Hematopoietic multipotent progenitor cell treated with erythropoietin and hydrocortisone succinate and interleukin-3 and kit ligand, for 8 days (in vitro differentiated cells): Measurements from ENCODE around the gene COQ2.
A peak's percentile ranks its signal among the peaks of the same experiment; 100 is the strongest.
"Not testable (repeated sequence)": the region's sequence is repeated elsewhere in the genome, so short reads cannot be mapped to it uniquely, and the experiment has no call there.

Source experiments
- DNase-seq: peaks from one replicate; pipeline ENCODE4 v3.0.0-alpha.2; 2015

The COQ2 gene

GRCh38 chr4:83284193-83285054 is at the start of gene COQ2:
TSS of gene COQ2 (minus strand) at chr4:83284798. CDS start at chr4:83284764, 34 bp downstream.
- peak; percentile 93 for DNase-seq

- no peak for DNase-seq
Measured at GRCh38 chr4:83331956-83332355, 47.4 kb upstream of the COQ2 start.

GRCh38 chr4:83329521-83330110 is 45.0 kb upstream of the COQ2 start:
- DNase-seq: no peak

GRCh38 chr4:83328521-83329187 is 44.1 kb upstream of the COQ2 start:
- no peak for DNase-seq

GRCh38 chr4:83326546-83326945 is 41.9 kb upstream of the COQ2 start:
- DNase-seq: no peak

- not testable (repeated sequence) for DNase-seq
Measured at GRCh38 chr4:83325306-83325705, 40.7 kb upstream of the COQ2 start.

GRCh38 chr4:83323136-83323535 is 38.5 kb upstream of the COQ2 start:
- no peak for DNase-seq

- DNase-seq: peak; percentile 41
Measured at GRCh38 chr4:83320548-83320947, 36.0 kb upstream of the COQ2 start.

- no peak for DNase-seq
Measured at GRCh38 chr4:83318666-83319065, 34.1 kb upstream of the COQ2 start.

- no peak for DNase-seq
Measured at GRCh38 chr4:83317671-83318070, 33.1 kb upstream of the COQ2 start.

- no peak for DNase-seq
Measured at GRCh38 chr4:83316459-83317165, 32.0 kb upstream of the COQ2 start.

GRCh38 chr4:83315341-83315870 is 30.8 kb upstream of the COQ2 start:
- no peak for DNase-seq

- DNase-seq: no peak
Measured at GRCh38 chr4:83308672-83309071, 24.1 kb upstream of the COQ2 start.

GRCh38 chr4:83307920-83308319 is 23.3 kb upstream of the COQ2 start:
- DNase-seq: no peak

GRCh38 chr4:83305187-83305586 is 20.6 kb upstream of the COQ2 start:
- DNase-seq: peak; percentile 23

- no peak for DNase-seq
Measured at GRCh38 chr4:83297548-83298260, 13.1 kb upstream of the COQ2 start.

GRCh38 chr4:83293305-83294046 is 8.9 kb upstream of the COQ2 start:
- no peak for DNase-seq

GRCh38 chr4:83290059-83290774 is 5.6 kb upstream of the COQ2 start:
- DNase-seq: not testable (repeated sequence)

GRCh38 chr4:83288381-83288780 is 3.8 kb upstream of the COQ2 start:
- not testable (repeated sequence) for DNase-seq

GRCh38 chr4:83285055-83285407 is 433 bp upstream of the COQ2 start:
- DNase-seq: peak; percentile 77

- DNase-seq: no peak
Measured at GRCh38 chr4:83283181-83283580, 1.4 kb downstream of the COQ2 start.
